Tibial nerve (tissue), 4 donors: Measurements from ENCODE around the gene RAB42. TPM values are rescaled to one million over a fixed set of nuclear protein-coding genes. Genes with fewer than 3 reads are reported as not detected.

Experiments used
- DNase-seq, 2 donors: peaks; one replicate each; pipeline ENCODE4 v3.0.0-alpha.2; 2019; ENCODE audit warnings: low spot score in 2 of 2
- H3K27ac ChIP-seq, 4 donors: fragments of 200-600 bp; sonication (generic) in 3 of 4; one replicate each; pipeline ENCODE4 v1.5.1; 2017 to 2019; ENCODE audit warnings: mild to moderate bottlenecking in 1 of 4
- H3K27me3 ChIP-seq, 2 donors: fragments of 200-600 bp; sonication (generic) in 1 of 2; one replicate each; pipeline versions ENCODE4 v1.5.1 to v1.6.0; 2017 to 2019
- H3K36me3 ChIP-seq, 3 donors: fragments of 200-600 bp; sonication (generic); one replicate each; pipeline ENCODE4 v1.5.1; 2018 to 2019
- H3K4me1 ChIP-seq, 4 donors: fragments of 200-600 bp; sonication (generic) in 3 of 4; one replicate each; pipeline ENCODE4 v1.5.1; 2017 to 2019
- H3K4me3 ChIP-seq, 4 donors: fragments of 200-600 bp; sonication (generic) in 3 of 4; one replicate each; pipeline ENCODE4 v1.5.1; 2017 to 2019; ENCODE audit warnings: mild to moderate bottlenecking in 1 of 4, moderate library complexity in 1 of 4
- H3K9me3 ChIP-seq, 4 donors: fragments of 200-600 bp; sonication (generic) in 3 of 4; one replicate each; pipeline ENCODE4 v1.5.1; 2017 to 2019
- CTCF ChIP-seq, 5 experiments: fragments of 200-600 bp in 3 of 5; fragments of 450-650 bp in 2 of 5; sonication (generic) in 3 of 5; IDR thresholded peaks; one replicate each; pipeline ENCODE4 v1.5.1; 2016 to 2019; ENCODE audit warnings: antibody characterized with exemption in 5 of 5, mild to moderate bottlenecking in 3 of 5, moderate library complexity in 2 of 5
- EP300 ChIP-seq, 2 donors: sonication (generic); formaldehyde crosslinking; IDR thresholded peaks; one replicate each; pipeline ENCODE4 v1.6.1; 2017; ENCODE audit warnings: antibody characterized with exemption in 2 of 2, mild to moderate bottlenecking in 1 of 2
- POLR2A ChIP-seq, 2 donors: fragments of 450-650 bp; IDR thresholded peaks; one replicate each; pipeline ENCODE4 v1.6.1; 2017; ENCODE audit warnings: antibody characterized with exemption in 2 of 2, mild to moderate bottlenecking in 2 of 2, moderate library complexity in 2 of 2
- WGBS, 2 donors: methylation state at CpG; one replicate each; pipeline ENCODE4 v1.1.5; 2018; 5-methylcytosine and 5-hydroxymethylcytosine counted together
- total RNA-seq, 4 donors: library from RNA; depleted of rRNA; stranded (reverse); fragments of >200 nt; gene quantifications; one replicate each; pipeline ENCODE4 v1.1.0, GENCODE V29; 2016

The RAB42 gene
- total RNA-seq: 1 to 10 TPM in 3 of 4 donors, under 1 TPM in 1; 0.87 to 8.7 (median 1.6) TPM

- peak in 1 of 2 donors; percentile 36 for DNase-seq
- H3K36me3 ChIP-seq: peaks cover 0 to 12% (median 0%) of the 10 kb centered on the region in 3 donors
- peak within 1 kb of the TSS; percentile 25 to 61 (median 36) for H3K4me3 ChIP-seq
- H3K9me3 ChIP-seq: no peaks in the 10 kb centered on the region
- TF ChIP-seq EP300 (IDR thresholded peaks at IDR 0.05): no peak
- TF ChIP-seq POLR2A (IDR thresholded peaks at IDR 0.05): no peak
- no peak for TF ChIP-seq CTCF (IDR thresholded peaks at IDR 0.05)
- H3K4me1 ChIP-seq: peaks cover 0 to 14% (median 4%) of the 10 kb centered on the region in 4 donors
- 21 to 25% methylated on average over 13 of the region's 13 CpGs for WGBS, 2 donors
- H3K27me3 ChIP-seq: no peaks in the 10 kb centered on the region
- H3K27ac ChIP-seq: peak within 1 kb of the TSS in 2 of 4 donors; percentile 41 to 46
Observed at GRCh38 chr1:28591708-28592320, at the start of gene RAB42. Gene RAB42, plus strand, starts transcription at chr1:28592265. Its CDS starts 247 bp downstream, at chr1:28592512.

- H3K9me3 ChIP-seq: no peaks in the 10 kb centered on the region
- H3K27ac ChIP-seq: no peak overlapping the region
- no peaks in the 10 kb centered on the region for H3K36me3 ChIP-seq
- no peak for DNase-seq
- no peak overlapping the region for H3K4me3 ChIP-seq
- WGBS, 2 donors: 92 to 94% methylated on average over 4 of the region's 4 CpGs
- no peaks in the 10 kb centered on the region for H3K4me1 ChIP-seq
- TF ChIP-seq POLR2A (IDR thresholded peaks at IDR 0.05) (no peak), CTCF (IDR thresholded peaks at IDR 0.05) (no peak), EP300 (IDR thresholded peaks at IDR 0.05) (no peak)
- no peaks in the 10 kb centered on the region for H3K27me3 ChIP-seq
Observed at GRCh38 chr1:28545246-28545628, 46.8 kb upstream of the RAB42 start.

- WGBS, 2 donors: 84 to 90% methylated on average over 3 of the region's 3 CpGs
- peaks cover 0 to 8% (median 0%) of the 10 kb centered on the region in 4 donors for H3K4me1 ChIP-seq
Observed at GRCh38 chr1:28548318-28548717, 43.7 kb upstream of the RAB42 start.

GRCh38 chr1:28551381-28551780 is 40.7 kb upstream of the RAB42 start:
- H3K4me1 ChIP-seq: peaks cover 0 to 21% (median 5%) of the 10 kb centered on the region in 4 donors
- H3K36me3 ChIP-seq: peaks cover 0 to 19% (median 0%) of the 10 kb centered on the region in 3 donors
- H3K27ac ChIP-seq: no peak overlapping the region
- WGBS, 2 donors: 91 to 92% methylated on average over 6 of the region's 6 CpGs
- TF ChIP-seq POLR2A (IDR thresholded peaks at IDR 0.05): no peak
- TF ChIP-seq CTCF (IDR thresholded peaks at IDR 0.05): no peak
- no peak for TF ChIP-seq EP300 (IDR thresholded peaks at IDR 0.05)
- DNase-seq: no peak
- H3K27me3 ChIP-seq: no peaks in the 10 kb centered on the region
- no peaks in the 10 kb centered on the region for H3K9me3 ChIP-seq
- no peak overlapping the region for H3K4me3 ChIP-seq

More at GRCh38 chr1:28548318-28548717, 43.7 kb upstream of the RAB42 start:
- Histone ChIP-seq H3K27me3 (no peaks in the 10 kb centered on the region), H3K27ac (no peak overlapping the region), H3K9me3 (no peaks in the 10 kb centered on the region), H3K36me3 (no peaks in the 10 kb centered on the region), H3K4me3 (no peak overlapping the region)
- TF ChIP-seq POLR2A (IDR thresholded peaks at IDR 0.05) (no peak), CTCF (IDR thresholded peaks at IDR 0.05) (no peak), EP300 (IDR thresholded peaks at IDR 0.05) (no peak)
- no peak for DNase-seq
